GM23248 (cell line): ENCODE results near the gene ANKRD31. TPM values are rescaled to one million over a fixed set of nuclear protein-coding genes. Genes with fewer than 3 reads are reported as not detected.

ENCODE experiments used
- DNase-seq: peaks from one replicate; pipeline ENCODE4 v3.0.0-alpha.2; 2015
- H2AFZ ChIP-seq: fragments of 200-600 bp; sonication (generic); 2 replicates; pipeline ENCODE4 v1.6.1; 2016; ENCODE audit warnings: antibody characterized with exemption
- H3F3A ChIP-seq: fragments of 200-600 bp; sonication (generic); 2 replicates; pipeline ENCODE4 v1.6.1; 2016; ENCODE audit warnings: mild to moderate bottlenecking, antibody characterized with exemption, mixed run types; ENCODE audit not compliant: insufficient read depth
- H3K27ac ChIP-seq: fragments of 200-600 bp; sonication (generic); 2 replicates; pipeline ENCODE4 v1.5.1; 2016; ENCODE audit warnings: mild to moderate bottlenecking
- H3K27me3 ChIP-seq: fragments of 200-600 bp; sonication (generic); replicated peaks from 2 replicates; pipeline ENCODE4 v1.6.1; 2016; ENCODE audit warnings: mild to moderate bottlenecking; ENCODE audit not compliant: insufficient read depth
- H3K36me3 ChIP-seq: fragments of 200-600 bp; sonication (generic); 2 replicates; pipeline ENCODE4 v1.6.1; 2016; ENCODE audit warnings: low read depth, mild to moderate bottlenecking
- H3K4me1 ChIP-seq: fragments of 200-600 bp; sonication (generic); 2 replicates; pipeline ENCODE4 v1.6.1; 2016; ENCODE audit warnings: mild to moderate bottlenecking; ENCODE audit not compliant: insufficient read depth
- H3K4me2 ChIP-seq: fragments of 200-600 bp; sonication (generic); one replicate; pipeline ENCODE4 v1.6.1; 2016; ENCODE audit warnings: mild to moderate bottlenecking; ENCODE audit not compliant: unreplicated experiment
- H3K4me3 ChIP-seq: fragments of 200-600 bp; sonication (generic); 2 replicates; pipeline ENCODE4 v1.5.1; 2016; ENCODE audit warnings: mild to moderate bottlenecking
- H3K79me2 ChIP-seq: fragments of 200-600 bp; sonication (generic); 2 replicates; pipeline ENCODE4 v1.6.1; 2016; ENCODE audit warnings: mild to moderate bottlenecking; ENCODE audit not compliant: insufficient read depth
- H3K9ac ChIP-seq: fragments of 200-600 bp; sonication (generic); 2 replicates; pipeline ENCODE4 v1.6.1; 2016; ENCODE audit warnings: mild to moderate bottlenecking
- H3K9me2 ChIP-seq: fragments of 200-600 bp; sonication (generic); 2 replicates; pipeline ENCODE4 v1.6.1; 2016; ENCODE audit warnings: mixed run types, mild to moderate bottlenecking, moderate library complexity; ENCODE audit not compliant: insufficient read depth
- H3K9me3 ChIP-seq: fragments of 200-600 bp; sonication (generic); one replicate; pipeline ENCODE4 v1.6.1; 2017; ENCODE audit warnings: low read depth
- H4K20me1 ChIP-seq: fragments of 200-600 bp; sonication (generic); 2 replicates; pipeline ENCODE4 v1.6.0; 2016; ENCODE audit not compliant: insufficient read depth
- EZH2 ChIP-seq: fragments of 200-600 bp; sonication (generic); IDR thresholded peaks from 2 replicates; pipeline ENCODE4 v1.6.1; 2018; ENCODE audit warnings: antibody characterized with exemption, mild to moderate bottlenecking; ENCODE audit not compliant: insufficient read depth, poor library complexity, severe bottlenecking
- EZH2phosphoT487 ChIP-seq: fragments of 200-600 bp; sonication (generic); IDR thresholded peaks from 2 replicates; pipeline ENCODE4 v1.6.1; 2018; ENCODE audit warnings: antibody characterized with exemption, moderate library complexity, mild to moderate bottlenecking, low read depth; ENCODE audit not compliant: insufficient read depth
- WGBS, 2 experiments: methylation state at CpG; one replicate each; pipeline ENCODE4 v1.1.6; 2015 to 2017; ENCODE audit warnings: low lambda C conversion rate in 2 of 2, low coverage in 1 of 2; ENCODE audit errors: missing lambda C conversion rate in 2 of 2; 5-methylcytosine and 5-hydroxymethylcytosine counted together
- in situ Hi-C: fragments of 300-500 bp; cut with MboI; formaldehyde crosslinking; loops from 2 replicates; pipeline ENCODE4 v1.15.0; 2020
- polyA plus RNA-seq: library from polyadenylated mRNA; unstranded; fragments of >200 nt; fragmentation: Nextera tagmentation; extraction: Ambion mirVana; gene quantifications from 2 replicates; pipeline ENCODE4 v1.2.1, GENCODE V29; 2016
- total RNA-seq: library from RNA; depleted of rRNA; stranded (reverse); fragments of >200 nt; shearing (Covaris generic); gene quantifications from 2 replicates; pipeline ENCODE4 v1.2.3, GENCODE V29; 2014

The ANKRD31 gene
- total and polyA plus RNA-seq, 2 experiments from 2014 or later, result not detected

DNA sequence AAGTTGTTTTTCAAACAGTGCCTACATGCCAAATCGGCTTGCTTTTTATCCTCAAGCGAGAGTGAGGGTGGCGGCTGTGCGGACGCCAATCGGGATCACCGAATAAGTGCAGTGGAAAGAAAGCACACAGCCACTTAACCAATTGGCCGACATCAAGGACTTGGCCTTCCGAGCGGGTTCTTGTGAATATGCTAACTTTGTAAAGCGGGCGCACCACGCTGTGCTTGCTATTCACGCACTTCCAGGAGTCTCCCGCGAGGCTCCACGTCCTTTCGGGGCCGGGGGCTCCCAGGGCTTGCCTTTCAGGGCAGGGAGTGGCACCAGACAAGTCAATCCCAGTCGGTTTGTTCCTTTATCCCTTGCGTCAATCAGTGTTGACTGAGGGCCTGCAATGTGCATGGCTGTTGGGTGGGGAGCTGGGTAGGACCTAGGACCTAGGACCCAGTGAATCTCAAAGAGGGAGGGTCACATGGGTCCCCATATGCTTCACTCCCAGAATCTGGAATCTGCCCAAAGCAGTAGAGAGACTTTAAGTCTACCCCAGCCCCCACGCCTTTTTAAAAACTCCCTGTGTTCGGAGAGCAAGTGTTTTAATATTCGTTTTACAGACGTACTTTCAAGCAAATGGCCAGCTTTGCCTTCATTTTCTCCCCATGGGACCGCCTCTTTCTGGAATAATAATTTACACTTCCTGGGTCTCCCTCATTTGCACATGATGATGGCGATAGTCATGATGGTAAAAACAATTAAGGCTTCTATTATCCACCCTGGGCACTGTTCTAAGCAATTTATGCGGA is 182.3 kb downstream of the ANKRD31 start:
- in situ Hi-C loops, result no loop called here
- TF ChIP-seq EZH2, result no peak
- no peak for TF ChIP-seq EZH2phosphoT487
- H3F3A ChIP-seq, result peaks cover 13% of the 10 kb centered on the region; the same call in 1 of the 2 replicates
- H3K9ac ChIP-seq, result peak overlapping the region; percentile 88
- H4K20me1 ChIP-seq, result no peaks in the 10 kb centered on the region
- no peaks in the 10 kb centered on the region for H3K9me3 ChIP-seq
- no peaks in the 10 kb centered on the region for H3K9me2 ChIP-seq
- peak overlapping the region; percentile 82 for H3K4me3 ChIP-seq
- H3K4me1 ChIP-seq, result peaks cover 16% of the 10 kb centered on the region
- 10 to 11% methylated on average over 28 of the region's 28 CpGs for WGBS, 2 experiments
- DNase-seq, result peak; percentile 72
- H3K79me2 ChIP-seq, result peaks cover 27% of the 10 kb centered on the region
- H3K27me3 ChIP-seq, result no peaks in the 10 kb centered on the region
- H2AFZ ChIP-seq, result peak overlapping the region; percentile 98
- peak overlapping the region; percentile 87 for H3K27ac ChIP-seq
- peak overlapping the region; percentile 94 for H3K4me2 ChIP-seq
- no peaks in the 10 kb centered on the region for H3K36me3 ChIP-seq

DNA sequence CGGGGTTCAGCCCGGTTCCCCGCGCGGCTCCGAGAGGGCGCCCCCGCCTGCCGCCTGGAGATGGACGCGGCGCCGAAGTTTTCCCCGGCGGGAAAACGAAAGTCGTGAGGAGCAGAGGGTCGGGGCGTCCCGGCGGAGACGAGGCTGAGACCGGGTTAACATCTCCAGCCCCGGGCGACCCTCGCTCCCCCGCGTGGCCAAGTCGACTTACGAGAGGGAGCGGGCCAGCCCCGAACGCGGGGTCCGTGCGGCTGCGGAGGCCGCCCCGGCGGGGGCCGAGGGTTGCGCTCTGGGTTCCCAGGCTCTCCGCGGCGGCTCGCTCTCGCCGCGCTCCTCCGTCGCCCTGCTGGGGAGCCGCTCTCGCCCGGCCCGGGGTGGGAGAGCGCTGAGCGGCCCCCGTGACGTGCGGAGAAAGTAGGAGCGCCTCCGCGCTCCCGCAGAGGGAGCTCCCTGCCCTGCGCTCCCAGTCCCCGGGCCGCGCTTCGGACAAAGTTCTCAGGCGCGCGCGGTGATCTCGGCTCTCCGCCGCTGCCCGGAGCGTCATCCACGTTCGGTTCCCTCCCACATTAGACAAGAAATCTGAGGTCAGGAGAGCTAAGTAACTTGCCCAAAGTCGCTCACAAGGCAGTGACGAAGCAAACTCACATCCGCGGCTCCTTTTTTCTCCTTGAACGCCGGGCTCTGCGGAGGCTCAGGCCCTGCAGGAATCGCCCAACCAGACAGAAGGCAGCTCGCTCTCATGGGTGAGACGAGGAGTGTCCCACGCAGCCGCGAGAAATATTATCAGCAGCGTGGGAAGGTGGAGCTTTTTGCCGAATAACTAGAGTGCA is 183.2 kb downstream of the ANKRD31 start:
- Histone ChIP-seq H3K9me2 (no peaks in the 10 kb centered on the region), H3F3A (peaks cover 13% of the 10 kb centered on the region; the same call in 1 of the 2 replicates), H3K9me3 (no peaks in the 10 kb centered on the region), H3K4me3 (peak overlapping the region; percentile 82), H3K9ac (peak overlapping the region; percentile 88), H3K27ac (peak overlapping the region; percentile 87), H3K36me3 (no peaks in the 10 kb centered on the region), H3K79me2 (peaks cover 30% of the 10 kb centered on the region), H3K4me2 (peak overlapping the region; percentile 94), H3K27me3 (no peaks in the 10 kb centered on the region), H3K4me1 (peaks cover 16% of the 10 kb centered on the region), H4K20me1 (no peaks in the 10 kb centered on the region), H2AFZ (peak overlapping the region; percentile 98)
- in situ Hi-C loops, result no loop called here
- TF ChIP-seq EZH2phosphoT487, result no peak
- TF ChIP-seq EZH2, result no peak
- peak; percentile 94 for DNase-seq
- WGBS, 2 experiments, result 1% methylated on average over 74 to 85 of the region's 95 CpGs

DNA sequence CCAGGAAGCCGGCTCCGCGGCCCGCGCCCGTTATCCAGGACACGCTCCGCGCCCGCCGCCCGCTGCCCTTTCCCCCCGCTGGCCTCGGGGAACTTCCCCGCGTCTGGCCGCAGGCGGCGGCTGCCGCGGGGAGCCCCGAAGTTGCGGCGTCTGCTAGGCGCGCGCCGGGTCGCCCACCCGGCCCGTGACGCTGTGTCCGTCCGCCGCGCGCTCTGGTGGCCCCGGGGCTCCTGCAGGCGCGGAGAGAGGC is 183.7 kb downstream of the ANKRD31 start:
- H3K9me3 ChIP-seq, result no peaks in the 10 kb centered on the region
- H3K9me2 ChIP-seq, result no peaks in the 10 kb centered on the region
- in situ Hi-C loops, result no loop called here
- no peaks in the 10 kb centered on the region for H4K20me1 ChIP-seq
- DNase-seq, result no peak
- WGBS, 2 experiments, result 1 to 2% methylated on average over 32 to 33 of the region's 40 CpGs
- no peak for TF ChIP-seq EZH2phosphoT487
- no peak for TF ChIP-seq EZH2
- peaks cover 13% of the 10 kb centered on the region; the same call in 1 of the 2 replicates for H3F3A ChIP-seq
- peak overlapping the region; percentile 94 for H3K4me2 ChIP-seq
- no peaks in the 10 kb centered on the region for H3K27me3 ChIP-seq
- H3K27ac ChIP-seq, result peak overlapping the region; percentile 87
- H3K36me3 ChIP-seq, result no peaks in the 10 kb centered on the region
- H3K4me3 ChIP-seq, result peak overlapping the region; percentile 82
- H3K4me1 ChIP-seq, result peaks cover 16% of the 10 kb centered on the region
- H2AFZ ChIP-seq, result peak overlapping the region; percentile 98
- H3K9ac ChIP-seq, result peak overlapping the region; percentile 88
- peaks cover 30% of the 10 kb centered on the region for H3K79me2 ChIP-seq

DNA sequence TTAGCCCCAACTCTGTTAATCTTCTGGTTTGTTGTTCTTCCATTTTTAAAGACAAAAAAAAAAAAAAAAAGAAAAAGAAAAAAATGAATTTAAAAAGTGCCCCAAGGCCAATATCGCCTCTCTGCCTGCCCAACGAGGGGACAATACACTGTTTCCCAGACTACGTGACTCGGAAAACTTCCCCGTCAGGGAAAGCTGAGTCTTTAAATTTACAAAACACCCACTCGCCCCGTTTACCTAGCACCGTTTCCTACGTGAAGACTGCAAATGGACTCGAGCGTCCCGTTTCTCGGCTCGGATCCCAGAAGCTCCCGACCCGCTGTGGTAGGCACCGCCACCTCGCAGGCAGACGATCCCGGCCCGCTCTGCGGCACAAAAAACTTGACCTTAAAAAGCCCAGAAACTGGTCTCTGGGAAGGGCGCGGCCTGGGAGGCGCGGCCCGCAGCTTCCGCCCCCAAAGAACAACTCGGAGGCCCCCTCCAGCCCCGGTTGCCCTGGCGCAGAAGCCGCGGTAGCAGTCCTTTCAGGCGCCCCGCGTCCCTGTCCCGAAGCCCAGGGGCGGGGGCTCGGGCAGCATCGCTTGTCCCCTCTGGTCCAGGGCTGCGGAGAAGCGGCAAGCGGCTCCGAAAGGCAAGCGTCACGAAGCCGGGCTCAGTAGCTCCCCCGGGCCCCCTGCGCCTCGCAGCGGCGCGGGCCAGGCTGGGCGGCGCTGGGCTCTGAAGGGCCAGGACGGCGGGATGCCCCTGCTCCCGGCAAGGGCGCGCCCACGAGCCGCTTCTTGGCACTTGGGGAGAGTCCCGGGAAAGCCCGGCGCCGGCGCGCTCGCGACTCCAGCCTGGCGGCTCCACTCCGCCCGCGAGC is 184.3 kb downstream of the ANKRD31 start, which contains the start of gene GCNT4:
TSS of gene GCNT4 (minus strand) at position 367 of the 862 bp plus-strand sequence. CDS start 22,521 bp downstream, outside the sequence.
- in situ Hi-C loops, result no loop called here
- peaks cover 30% of the 10 kb centered on the region for H3K79me2 ChIP-seq
- H3K36me3 ChIP-seq, result no peaks in the 10 kb centered on the region
- peak within 1 kb of the TSS; percentile 94 for H3K4me2 ChIP-seq
- peak within 1 kb of the TSS; percentile 87 for H3K27ac ChIP-seq
- peaks cover 16% of the 10 kb centered on the region for H3K4me1 ChIP-seq
- no peaks in the 10 kb centered on the region for H3K9me3 ChIP-seq
- H3K27me3 ChIP-seq, result no peaks in the 10 kb centered on the region
- peak within 1 kb of the TSS; percentile 98 for H2AFZ ChIP-seq
- peak within 1 kb of the TSS; percentile 88 for H3K9ac ChIP-seq
- H3K4me3 ChIP-seq, result peak within 1 kb of the TSS; percentile 82
- TF ChIP-seq EZH2 (no peak), EZH2phosphoT487 (no peak)
- no peaks in the 10 kb centered on the region for H3K9me2 ChIP-seq
- H3F3A ChIP-seq, result peaks cover 13% of the 10 kb centered on the region; the same call in 1 of the 2 replicates
- DNase-seq, result peak; percentile 77
- WGBS, 2 experiments, result 2% methylated on average over 44 to 74 of the region's 74 CpGs
- H4K20me1 ChIP-seq, result no peaks in the 10 kb centered on the region
